MM.1S (cell line): Measurements from ENCODE around the gene OR52K2.

ENCODE experiments used
- CTCF ChIP-seq: fragments of 300-600 bp; sonication (generic); IDR thresholded peaks from 2 replicates; pipeline ENCODE4 v1.5.1; 2016; ENCODE audit warnings: antibody characterized with exemption, low read length, mixed read lengths
- EZH2 ChIP-seq: fragments of 300-600 bp; sonication (generic); optimal IDR thresholded peaks from 2 replicates; pipeline ENCODE3; 2017; ENCODE audit warnings: low read depth, mild to moderate bottlenecking, antibody characterized with exemption, low read length, mixed read lengths

DNA sequence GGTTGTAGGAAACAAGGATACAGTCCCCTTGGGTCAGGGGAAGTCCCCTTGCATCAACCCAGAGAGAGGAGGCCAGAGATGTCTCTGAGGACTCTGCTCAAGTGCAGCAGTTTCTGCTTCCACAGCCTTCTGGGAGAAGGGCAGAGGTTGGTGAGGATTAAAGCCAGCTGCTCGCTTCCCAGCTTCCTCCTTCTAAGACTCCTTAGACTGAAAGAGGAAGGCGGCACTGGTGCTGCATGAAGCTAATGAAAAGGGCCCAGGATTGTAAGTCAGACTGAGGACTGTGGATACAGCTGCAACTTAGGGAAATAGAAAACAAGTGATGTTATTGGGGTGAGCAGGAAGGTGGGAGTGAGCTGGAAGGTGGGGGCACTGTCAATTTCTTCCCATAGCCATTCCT, 33.4 kb downstream of the OR52K2 start, which contains the start of gene OR52K1:
- no peak for TF ChIP-seq CTCF
- no peak for TF ChIP-seq EZH2
